GM10847 (cell line): ENCODE data around the gene BAG2.

Source experiments
- POLR2A ChIP-seq: IDR thresholded peaks from 2 replicates; pipeline ENCODE4 v1.6.1; 2011; ENCODE audit not compliant: insufficient read length; ENCODE audit errors: extremely low read depth

BAG2 gene

GRCh38 chr6:57201718-57202117 lies 29.6 kb downstream of the BAG2 start:
- TF ChIP-seq POLR2A: no peak

GRCh38 chr6:57205550-57206328 lies 33.6 kb downstream of the BAG2 start:
- no peak for TF ChIP-seq POLR2A

- no peak for TF ChIP-seq POLR2A
Observed at GRCh38 chr6:57207141-57207540, 35.0 kb downstream of the BAG2 start.

- TF ChIP-seq POLR2A: no peak
Observed at GRCh38 chr6:57207872-57208271, 35.7 kb downstream of the BAG2 start.

GRCh38 chr6:57209030-57209429 lies 36.9 kb downstream of the BAG2 start:
- TF ChIP-seq POLR2A: no peak

GRCh38 chr6:57210060-57210459 lies 37.9 kb downstream of the BAG2 start:
- no peak for TF ChIP-seq POLR2A

GRCh38 chr6:57215260-57215659 lies 43.1 kb downstream of the BAG2 start:
- no peak for TF ChIP-seq POLR2A

- TF ChIP-seq POLR2A: no peak
Observed at GRCh38 chr6:57216235-57217101, 44.3 kb downstream of the BAG2 start.

GRCh38 chr6:57217270-57217669 lies 45.1 kb downstream of the BAG2 start:
- TF ChIP-seq POLR2A: no peak

GRCh38 chr6:57220083-57220703 lies 48.1 kb downstream of the BAG2 start:
- TF ChIP-seq POLR2A: no peak

- peak; percentile 39 for TF ChIP-seq POLR2A
Observed at GRCh38 chr6:57221191-57221935, 49.2 kb downstream of the BAG2 start.

- peak; percentile 79 for TF ChIP-seq POLR2A
Observed at GRCh38 chr6:57221936-57222742, 50.0 kb downstream of the BAG2 start, which contains the start of gene RAB23. TSS of gene RAB23 (minus strand) at chr6:57222307. CDS start at chr6:57210380, 11,927 bp downstream.

- no peak for TF ChIP-seq POLR2A
Observed at GRCh38 chr6:57222743-57223077, 50.6 kb downstream of the BAG2 start.
